NCI-H510A (cell line): ENCODE measurements around the gene JPH3.

ENCODE experiments used
- DNase-seq: peaks from one replicate; lab custom pipeline; 2025; lab: John Stamatoyannopoulos, UW

Gene JPH3

DNA sequence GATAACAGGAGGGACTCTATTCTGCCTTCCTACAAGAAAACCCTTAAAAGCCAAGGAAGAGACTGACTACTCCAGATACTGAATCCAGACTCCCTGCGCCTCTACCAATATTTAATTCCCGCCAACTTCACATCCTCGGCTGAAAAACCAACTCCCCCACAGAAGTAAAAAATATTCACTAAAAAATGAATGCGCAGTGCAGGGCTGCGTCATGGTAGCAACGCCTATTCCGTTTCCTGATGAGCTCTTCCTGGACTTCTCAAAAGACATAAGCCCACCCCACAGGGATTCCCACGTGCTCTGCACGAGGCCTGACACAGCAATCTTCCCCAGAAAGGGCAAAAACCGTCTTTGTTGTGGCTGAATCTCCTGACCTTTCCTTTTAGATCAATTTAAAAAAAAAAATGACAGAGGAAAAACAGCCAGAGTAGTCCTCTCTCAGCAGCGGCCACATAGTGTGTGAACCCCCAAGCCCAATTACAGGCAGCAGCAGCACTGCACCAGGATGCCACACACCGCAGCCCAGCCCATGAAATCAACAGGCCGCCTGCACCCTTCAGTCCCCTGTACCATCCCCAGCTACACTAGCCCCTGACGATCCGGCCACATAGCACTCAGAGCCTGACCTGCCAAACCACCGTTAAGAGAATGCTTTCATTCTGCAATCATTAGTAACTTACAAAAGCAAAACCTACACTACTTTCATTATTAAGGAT, 139.6 kb downstream of the JPH3 start:
- no peak for DNase-seq

DNA sequence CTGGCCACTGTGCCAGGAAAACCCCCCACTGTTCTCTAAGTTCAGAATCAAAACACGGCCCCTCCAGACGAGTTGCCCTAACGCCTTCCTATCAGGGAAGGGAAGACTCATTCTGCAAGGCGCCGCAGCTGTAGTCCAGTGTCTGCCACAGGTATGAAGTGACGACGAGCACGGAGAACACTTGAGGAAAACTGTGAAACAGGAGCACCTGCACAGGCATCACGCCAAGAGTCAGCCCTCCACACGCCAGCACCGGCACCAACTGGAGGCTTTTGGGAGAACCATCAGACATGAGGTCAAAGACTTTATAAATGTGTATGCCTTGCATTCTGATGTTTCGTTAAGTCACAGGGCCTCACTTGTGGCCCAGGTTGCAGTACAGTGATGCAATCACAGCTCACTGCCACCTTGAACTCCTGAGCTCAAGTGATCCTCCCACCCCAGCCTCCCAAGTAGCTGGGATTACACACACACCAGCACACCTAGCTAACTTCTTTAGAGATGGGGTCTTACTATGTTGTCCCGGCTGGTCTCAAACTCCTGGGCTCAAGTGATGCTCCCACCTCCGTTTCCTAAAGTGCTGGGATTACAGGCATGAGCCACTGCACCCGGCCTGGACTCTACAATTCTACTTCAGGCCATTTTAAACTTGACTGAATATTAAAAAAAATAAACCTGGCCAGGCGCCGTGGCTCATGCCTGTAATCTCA, 140.6 kb downstream of the JPH3 start:
- no peak for DNase-seq

DNA sequence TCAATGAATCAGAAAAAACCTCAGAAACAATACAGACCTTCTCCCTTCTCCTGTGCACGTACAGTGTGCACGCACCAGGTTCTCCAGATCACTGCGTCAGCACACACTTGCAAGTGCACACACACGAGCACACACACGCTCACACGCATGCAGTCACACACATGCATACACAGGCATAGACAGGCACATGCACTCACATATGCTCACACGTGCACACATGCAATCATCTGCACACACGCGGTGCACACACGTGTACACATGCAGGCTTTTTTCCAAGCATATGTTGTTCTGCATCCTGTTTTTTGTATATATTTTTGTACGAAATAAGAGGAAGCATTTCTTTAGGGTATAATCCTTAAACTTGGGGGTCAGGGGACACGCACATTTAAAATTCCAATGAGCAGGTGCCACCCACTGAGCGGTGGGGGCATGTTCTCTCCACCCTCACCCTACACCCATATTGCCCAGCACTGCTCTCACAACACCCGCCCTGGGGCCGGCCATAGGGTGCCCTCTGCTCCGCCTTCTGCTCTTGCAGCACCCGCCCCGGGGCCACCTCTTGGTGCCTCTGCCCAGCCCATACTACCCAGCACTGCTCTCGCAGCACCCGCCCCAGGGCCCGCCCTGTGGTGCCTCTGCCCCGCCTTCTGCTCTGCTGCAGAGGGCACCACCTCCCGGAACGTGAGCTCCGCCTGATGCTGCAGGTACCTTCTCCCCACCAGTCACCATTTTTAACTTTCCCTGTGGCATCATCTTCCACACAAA, 142.6 kb downstream of the JPH3 start:
- DNase-seq = no peak

DNA sequence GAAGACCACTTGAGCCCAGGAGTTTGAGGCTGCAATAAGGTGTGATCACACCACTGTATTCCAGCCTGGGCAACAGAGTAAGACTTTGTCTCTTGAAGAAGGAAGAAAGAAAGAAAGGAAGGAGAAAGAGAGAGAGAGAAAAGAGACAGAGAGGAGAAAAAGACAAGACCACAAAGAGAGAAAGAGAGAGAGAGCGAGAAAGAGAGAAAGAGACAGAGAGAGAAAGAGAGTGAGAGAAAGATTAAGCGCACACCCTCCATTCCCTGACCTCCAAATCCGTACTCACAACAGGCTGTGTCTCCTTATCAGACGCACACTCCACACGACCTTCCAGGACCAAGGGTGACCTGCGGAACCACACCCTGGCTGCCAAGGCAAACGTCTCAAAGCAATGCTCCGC, 143.9 kb downstream of the JPH3 start:
- no peak for DNase-seq
